ENCODE results near the gene WFIKKN1. TPM values are rescaled to one million over a fixed set of nuclear protein-coding genes. Genes with fewer than 3 reads are reported as not detected.

The WFIKKN1 gene
- total and polyA plus RNA-seq, 2 of the 13 experiments (the other 11 are each of a cell fraction or from before 2014, with no cell fraction given): 1.7 to 4.9 TPM

DNA sequence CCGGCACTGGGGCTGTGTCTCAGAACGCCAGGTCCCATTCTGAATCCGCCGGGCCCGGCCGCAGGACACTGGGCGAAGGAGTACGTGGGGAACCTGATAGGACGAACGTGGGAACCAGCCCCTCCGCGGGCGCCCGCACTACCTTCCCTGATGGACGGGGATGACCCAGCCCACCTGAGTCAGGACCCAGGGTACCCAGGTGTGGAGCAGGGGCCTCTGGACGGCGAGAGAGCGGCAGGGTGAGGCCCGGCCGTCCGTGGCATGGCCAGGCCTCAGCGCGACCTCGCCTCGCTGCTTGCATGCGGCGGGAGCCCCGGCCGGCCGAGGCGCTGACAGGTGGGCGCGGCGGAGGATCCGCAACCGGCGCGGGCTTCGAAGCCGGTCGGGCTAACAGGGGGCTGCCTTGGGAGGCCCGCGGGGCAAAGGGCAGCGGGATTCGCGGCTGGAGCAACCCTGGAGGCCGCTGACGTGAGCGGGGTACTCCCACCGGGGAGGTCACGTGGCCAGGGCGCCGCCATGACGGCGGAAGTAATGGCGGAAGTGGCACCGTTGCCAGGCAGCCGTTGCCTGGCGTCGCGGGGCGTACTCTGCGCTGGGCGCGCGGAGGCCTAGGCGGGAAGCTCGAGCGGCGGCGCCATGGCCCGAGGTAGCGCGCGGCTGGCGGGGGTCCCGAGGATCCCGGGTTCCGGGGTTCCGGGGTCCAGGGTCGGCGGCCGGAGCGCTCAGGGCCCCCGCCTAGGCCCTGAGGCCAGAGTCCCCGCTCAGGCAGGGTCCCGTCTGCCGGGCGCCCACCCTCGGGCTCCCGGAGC, 18.2 kb downstream of the WFIKKN1 start, which contains the start of gene WDR90 (continued):
- TF ChIP-seq ZNF10 (CRISPR knock-in tag; IDR thresholded peaks at IDR 0.05; ENCODE audit: borderline replicate concordance, low read depth) (no peak), ZNF224 (CRISPR knock-in tag; IDR thresholded peaks at IDR 0.05) (peak; percentile 95; the same call in 1 of the 2 replicates), KLF6 (CRISPR knock-in tag; IDR thresholded peaks at IDR 0.05) (peak; percentile 36; the same call in 1 of the 2 replicates), ZNF773 (CRISPR knock-in tag; IDR thresholded peaks at IDR 0.05; ENCODE audit: borderline replicate concordance) (no peak), SRSF1 (optimal IDR thresholded peaks at IDR 0.05; ENCODE audit: low read depth, low read length) (peak; percentile 59), HOXA3 (CRISPR knock-in tag; IDR thresholded peaks at IDR 0.05) (peak; percentile 98), ZNF737 (CRISPR knock-in tag; IDR thresholded peaks at IDR 0.05; ENCODE audit: borderline replicate concordance) (0 out of 2 replicates have a peak, but pooled peaks have one; percentile 63), DMAP1 (CRISPR knock-in tag; IDR thresholded peaks at IDR 0.05) (peak; percentile 81), ZNF160 (CRISPR knock-in tag; IDR thresholded peaks at IDR 0.05) (peak; percentile 57; the same call in 1 of the 2 replicates), RFXAP (CRISPR knock-in tag; IDR thresholded peaks at IDR 0.05; ENCODE audit: borderline replicate concordance) (peak; percentile 72; the same call in 1 of the 2 replicates), ZFP1 (CRISPR knock-in tag; IDR thresholded peaks at IDR 0.05) (no peak), ZNF564 (CRISPR knock-in tag; IDR thresholded peaks at IDR 0.05) (peak; percentile 69; the same call in 1 of the 2 replicates), NCOA2 (CRISPR knock-in tag; IDR thresholded peaks at IDR 0.05) (0 out of 2 replicates have a peak, but pooled peaks have one; percentile 48), CENPT (CRISPR knock-in tag; IDR thresholded peaks at IDR 0.05; ENCODE audit: low read depth) (peak; percentile 45; the same call in 1 of the 2 replicates), KLF13 (CRISPR knock-in tag; IDR thresholded peaks at IDR 0.05) (0 out of 2 replicates have a peak, but pooled peaks have one; percentile 28), PTBP1 (IDR thresholded peaks at IDR 0.05; ENCODE audit: low read depth, low read length, poor library complexity, severe bottlenecking) (no peak), ZNF230 (CRISPR knock-in tag; IDR thresholded peaks at IDR 0.05) (peak; percentile 19; the same call in 1 of the 2 replicates), NFYC (CRISPR knock-in tag; IDR thresholded peaks at IDR 0.05) (peak; percentile 47), FOXM1 (CRISPR knock-in tag; IDR thresholded peaks at IDR 0.05) (no peak; the same call in 1 of the 2 replicates), KAT2B (IDR thresholded peaks at IDR 0.05; ENCODE audit: borderline replicate concordance, low read depth, low read length) (no peak), ZNF816 (CRISPR knock-in tag; IDR thresholded peaks at IDR 0.05; ENCODE audit: borderline replicate concordance) (no peak), ZNF121 (CRISPR knock-in tag; IDR thresholded peaks at IDR 0.05) (0 out of 2 replicates have a peak, but pooled peaks have one; percentile 52)
- TF ChIP-seq, protein P1, sequence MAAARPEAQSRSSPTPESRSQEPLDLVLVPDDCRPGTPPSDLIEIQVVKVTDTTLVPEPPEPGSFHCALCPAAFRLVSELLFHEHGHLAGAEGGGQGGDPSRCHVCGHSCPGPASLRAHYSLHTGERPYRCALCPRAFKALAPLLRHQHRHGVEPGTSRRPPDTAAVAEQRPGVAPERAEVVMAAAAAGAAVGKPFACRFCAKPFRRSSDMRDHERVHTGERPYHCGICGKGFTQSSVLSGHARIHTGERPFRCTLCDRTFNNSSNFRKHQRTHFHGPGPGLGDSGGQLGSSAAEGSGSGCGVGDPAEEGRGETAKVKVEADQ (CRISPR knock-in tag; IDR thresholded peaks at IDR 0.05; ENCODE audit: borderline replicate concordance): peak; percentile 57; the same call in 1 of the 2 replicates
- TF ChIP-seq, protein P2, sequence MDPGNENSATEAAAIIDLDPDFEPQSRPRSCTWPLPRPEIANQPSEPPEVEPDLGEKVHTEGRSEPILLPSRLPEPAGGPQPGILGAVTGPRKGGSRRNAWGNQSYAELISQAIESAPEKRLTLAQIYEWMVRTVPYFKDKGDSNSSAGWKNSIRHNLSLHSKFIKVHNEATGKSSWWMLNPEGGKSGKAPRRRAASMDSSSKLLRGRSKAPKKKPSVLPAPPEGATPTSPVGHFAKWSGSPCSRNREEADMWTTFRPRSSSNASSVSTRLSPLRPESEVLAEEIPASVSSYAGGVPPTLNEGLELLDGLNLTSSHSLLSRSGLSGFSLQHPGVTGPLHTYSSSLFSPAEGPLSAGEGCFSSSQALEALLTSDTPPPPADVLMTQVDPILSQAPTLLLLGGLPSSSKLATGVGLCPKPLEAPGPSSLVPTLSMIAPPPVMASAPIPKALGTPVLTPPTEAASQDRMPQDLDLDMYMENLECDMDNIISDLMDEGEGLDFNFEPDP (CRISPR knock-in tag; conservative IDR thresholded peaks at IDR 0.05): peak; percentile 85; the same call in 1 of the 2 replicates
- TF ChIP-seq, protein P3, sequence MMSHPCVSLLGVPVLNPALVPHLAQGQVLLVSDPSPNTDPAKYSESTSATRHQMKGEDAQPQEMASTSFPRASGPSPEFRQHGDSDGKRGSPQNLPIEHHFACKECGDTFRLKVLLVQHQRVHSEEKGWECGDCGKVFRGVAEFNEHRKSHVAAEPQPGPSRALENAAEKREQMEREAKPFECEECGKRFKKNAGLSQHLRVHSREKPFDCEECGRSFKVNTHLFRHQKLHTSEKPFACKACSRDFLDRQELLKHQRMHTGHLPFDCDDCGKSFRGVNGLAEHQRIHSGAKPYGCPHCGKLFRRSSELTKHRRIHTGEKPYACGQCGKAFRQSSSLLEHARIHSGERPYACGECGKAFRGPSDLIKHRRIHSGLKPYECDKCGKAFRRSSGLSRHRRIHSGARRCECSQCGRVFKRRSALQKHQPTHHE (CRISPR knock-in tag; IDR thresholded peaks at IDR 0.05; ENCODE audit: borderline replicate concordance): peak; percentile 86; the same call in 1 of the 2 replicates
- TF ChIP-seq, protein P4, sequence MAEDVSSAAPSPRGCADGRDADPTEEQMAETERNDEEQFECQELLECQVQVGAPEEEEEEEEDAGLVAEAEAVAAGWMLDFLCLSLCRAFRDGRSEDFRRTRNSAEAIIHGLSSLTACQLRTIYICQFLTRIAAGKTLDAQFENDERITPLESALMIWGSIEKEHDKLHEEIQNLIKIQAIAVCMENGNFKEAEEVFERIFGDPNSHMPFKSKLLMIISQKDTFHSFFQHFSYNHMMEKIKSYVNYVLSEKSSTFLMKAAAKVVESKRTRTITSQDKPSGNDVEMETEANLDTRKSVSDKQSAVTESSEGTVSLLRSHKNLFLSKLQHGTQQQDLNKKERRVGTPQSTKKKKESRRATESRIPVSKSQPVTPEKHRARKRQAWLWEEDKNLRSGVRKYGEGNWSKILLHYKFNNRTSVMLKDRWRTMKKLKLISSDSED (CRISPR knock-in tag; IDR thresholded peaks at IDR 0.05): no peak
